Astrocyte of the cerebellum (primary cell): ENCODE data around the gene APOL5.

Experiments used
- DNase-seq: peaks from one replicate; pipeline ENCODE4 v3.0.0-alpha.2; 2011; ENCODE audit warnings: low read depth
- H3K4me3 ChIP-seq: 2 replicates; pipeline ENCODE4 v1.5.1; 2011; ENCODE audit warnings: mild to moderate bottlenecking, low read depth, low read length, moderate library complexity
- in situ Hi-C: cut with HindIII; loops from 2 replicates; pipeline ENCODE4 v1.10.0; 2017; ENCODE audit warnings: low sequenced_read_pairs
- TF ChIP-seq, protein P1 (sequence below): IDR thresholded peaks from 2 replicates; pipeline ENCODE4 v1.5.1; 2012; ENCODE audit warnings: low read length, low read depth, moderate library complexity, mild to moderate bottlenecking; ENCODE audit errors: missing control alignments

APOL5 gene

DNA sequence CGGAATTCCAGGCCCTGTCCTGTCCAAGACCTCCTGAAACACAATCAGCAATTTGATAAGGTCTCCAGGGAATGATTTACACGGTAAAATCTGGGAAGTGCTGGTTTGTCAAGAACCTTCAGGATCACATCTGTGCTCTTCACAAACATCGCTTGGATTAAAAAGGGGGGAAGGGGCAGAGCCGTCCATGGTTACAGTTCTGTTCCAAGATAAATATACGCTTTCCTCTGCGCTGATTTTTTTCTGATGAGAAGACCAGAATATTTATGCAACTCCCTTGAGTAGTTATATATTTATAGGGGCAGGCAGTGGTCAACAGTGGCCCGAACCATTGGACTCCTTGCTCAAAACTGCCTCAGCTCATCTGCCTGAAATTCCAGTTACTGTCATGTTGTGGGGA, 9.2 kb upstream of the APOL5 start:
- in situ Hi-C loops, result no loop called here

DNA sequence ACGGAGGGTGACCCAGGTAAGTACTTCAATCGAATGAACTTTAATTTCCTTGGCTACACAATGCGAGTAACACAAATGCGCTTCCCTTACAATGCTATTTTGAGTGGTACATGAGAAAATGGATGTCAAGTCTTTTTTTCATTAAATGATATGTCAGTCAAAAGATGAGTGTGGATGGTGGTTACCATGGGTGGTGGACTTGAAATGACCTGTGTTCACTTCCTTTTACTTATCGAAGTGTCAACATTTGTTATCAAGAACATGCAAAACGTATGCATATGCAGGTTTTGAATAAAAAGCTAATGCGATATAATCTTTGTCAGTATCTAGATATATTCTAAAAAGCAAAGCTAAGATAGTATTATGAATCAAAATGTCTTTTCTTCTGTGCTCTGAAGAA, 8.8 kb upstream of the APOL5 start:
- TF ChIP-seq, protein P1, sequence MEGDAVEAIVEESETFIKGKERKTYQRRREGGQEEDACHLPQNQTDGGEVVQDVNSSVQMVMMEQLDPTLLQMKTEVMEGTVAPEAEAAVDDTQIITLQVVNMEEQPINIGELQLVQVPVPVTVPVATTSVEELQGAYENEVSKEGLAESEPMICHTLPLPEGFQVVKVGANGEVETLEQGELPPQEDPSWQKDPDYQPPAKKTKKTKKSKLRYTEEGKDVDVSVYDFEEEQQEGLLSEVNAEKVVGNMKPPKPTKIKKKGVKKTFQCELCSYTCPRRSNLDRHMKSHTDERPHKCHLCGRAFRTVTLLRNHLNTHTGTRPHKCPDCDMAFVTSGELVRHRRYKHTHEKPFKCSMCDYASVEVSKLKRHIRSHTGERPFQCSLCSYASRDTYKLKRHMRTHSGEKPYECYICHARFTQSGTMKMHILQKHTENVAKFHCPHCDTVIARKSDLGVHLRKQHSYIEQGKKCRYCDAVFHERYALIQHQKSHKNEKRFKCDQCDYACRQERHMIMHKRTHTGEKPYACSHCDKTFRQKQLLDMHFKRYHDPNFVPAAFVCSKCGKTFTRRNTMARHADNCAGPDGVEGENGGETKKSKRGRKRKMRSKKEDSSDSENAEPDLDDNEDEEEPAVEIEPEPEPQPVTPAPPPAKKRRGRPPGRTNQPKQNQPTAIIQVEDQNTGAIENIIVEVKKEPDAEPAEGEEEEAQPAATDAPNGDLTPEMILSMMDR, result no peak
- no peak for DNase-seq
- in situ Hi-C loops, result no loop called here
- no peak overlapping the region for H3K4me3 ChIP-seq

More for the DNA sequence above, 9.2 kb upstream of the APOL5 start:
- DNase-seq, result no peak
- H3K4me3 ChIP-seq, result no peak overlapping the region
- TF ChIP-seq, protein P1, result no peak

DNA sequence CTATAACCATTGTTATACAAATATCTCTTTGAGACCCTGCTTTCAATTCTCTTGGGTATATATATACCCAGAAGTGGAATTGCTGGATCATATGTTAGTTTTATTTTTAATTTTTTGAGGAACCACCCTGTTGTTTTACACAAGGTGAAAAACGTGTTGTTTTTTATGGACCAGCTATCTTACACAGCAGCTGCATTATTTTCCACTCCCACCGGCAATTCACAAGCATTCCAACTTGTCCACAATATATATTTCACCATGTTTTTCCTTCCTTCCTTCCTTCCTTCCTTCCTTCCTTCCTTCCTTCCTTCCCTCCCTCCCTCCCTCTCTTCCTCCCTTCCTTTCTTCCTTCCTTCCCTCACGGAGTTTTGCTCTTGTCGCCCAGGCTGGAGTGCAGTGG, 6.3 kb upstream of the APOL5 start:
- DNase-seq, result no peak
- TF ChIP-seq, protein P1, result no peak
- in situ Hi-C loops, result no loop called here
- no peak overlapping the region for H3K4me3 ChIP-seq

DNA sequence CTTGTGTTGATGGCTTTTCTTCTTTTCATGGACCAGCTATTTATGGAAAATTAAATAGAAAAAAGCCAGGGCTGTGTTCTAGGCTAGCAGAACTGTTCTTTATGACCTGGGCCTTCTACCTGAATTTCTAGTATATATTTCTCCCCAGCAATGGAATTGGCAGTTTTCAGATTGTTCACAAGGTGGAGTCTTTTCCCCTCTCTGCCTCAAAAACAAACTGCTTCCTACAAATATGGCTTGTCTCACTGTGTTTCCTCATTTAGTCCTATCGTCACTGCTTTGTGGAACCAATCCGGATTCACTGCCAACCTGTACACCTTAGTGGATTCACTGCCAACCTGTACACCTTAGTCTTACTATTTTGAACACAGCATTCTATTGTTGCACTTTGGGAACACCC, 5.0 kb upstream of the APOL5 start:
- in situ Hi-C loops, result no loop called here
- no peak for DNase-seq
- H3K4me3 ChIP-seq, result no peak overlapping the region
- TF ChIP-seq, protein P1, result no peak

DNA sequence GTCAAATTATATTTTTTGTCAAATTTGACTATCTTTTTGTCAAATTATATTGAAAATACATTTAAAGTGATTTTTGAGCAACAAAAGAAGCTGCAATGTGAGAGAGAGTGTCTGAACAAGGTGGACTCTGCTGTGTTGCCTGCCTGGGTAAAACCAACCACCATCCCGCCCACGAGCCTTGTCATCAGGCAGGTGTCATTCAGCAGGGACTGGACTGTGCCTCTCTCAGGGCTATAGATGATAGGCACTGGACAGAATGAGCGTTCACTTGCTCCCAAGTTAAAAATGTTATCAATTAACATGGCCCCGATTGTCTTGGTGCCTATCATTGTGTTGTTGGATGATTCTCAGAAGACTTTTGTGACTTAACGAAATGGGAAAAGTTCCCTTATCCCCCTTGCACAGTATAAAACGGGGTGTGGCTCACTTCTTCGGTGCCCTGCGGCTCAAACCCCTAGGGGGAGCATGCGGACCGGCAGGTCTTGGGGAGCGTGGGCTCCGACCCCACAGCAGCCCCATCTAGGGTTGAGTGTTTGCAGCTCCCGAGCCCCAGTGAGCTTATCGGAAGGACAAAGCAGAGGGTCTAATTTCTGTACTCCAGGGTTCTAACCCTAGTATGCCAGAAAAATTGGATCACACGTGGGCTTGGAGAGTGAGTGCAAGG, 1.7 kb downstream of the APOL5 start:
- H3K4me3 ChIP-seq, result no peak overlapping the region
- DNase-seq, result no peak
- in situ Hi-C loops, result no loop called here
- TF ChIP-seq, protein P1, result no peak

DNA sequence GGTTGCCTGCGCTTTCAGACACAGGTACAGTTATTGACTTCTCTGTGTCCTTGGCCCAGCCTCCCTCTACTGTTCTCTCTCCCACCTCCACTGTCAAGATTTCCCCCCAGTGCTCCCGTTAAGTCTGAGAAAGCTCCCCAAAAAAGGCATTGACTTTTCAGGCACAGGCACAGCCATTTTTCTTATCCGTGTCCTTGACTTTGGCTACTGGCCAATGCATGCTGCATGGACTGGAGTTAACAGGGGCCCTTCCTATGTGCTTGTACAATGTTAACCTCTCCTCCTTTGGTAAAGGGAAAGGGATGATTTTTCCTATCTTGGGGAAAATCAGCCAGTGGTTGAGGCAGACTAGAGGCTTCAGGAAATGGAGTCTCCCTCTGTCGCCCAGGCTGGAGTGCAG, 4.3 kb downstream of the APOL5 start:
- in situ Hi-C loops, result no loop called here
- no peak overlapping the region for H3K4me3 ChIP-seq
- TF ChIP-seq, protein P1, result no peak
- no peak for DNase-seq
